Duodenal mucosa (tissue), 2 donors: ENCODE results near the gene MIGA2.

Experiments used
- H3K27ac ChIP-seq: one replicate; pipeline ENCODE4 v1.7.0; 2013; ENCODE audit warnings: low read depth, low read length
- H3K27me3 ChIP-seq, 2 donors: one replicate each; pipeline ENCODE4 v1.7.0; 2013; ENCODE audit warnings: low read length in 2 of 2, control low read depth in 1 of 2; ENCODE audit not compliant: insufficient read depth in 2 of 2, control insufficient read depth in 1 of 2
- H3K36me3 ChIP-seq, 2 donors: one replicate each; pipeline ENCODE4 v1.7.0; 2013; ENCODE audit warnings: low read length in 2 of 2, control low read depth in 1 of 2; ENCODE audit not compliant: insufficient read depth in 2 of 2, control insufficient read depth in 1 of 2
- H3K4me1 ChIP-seq, 2 donors: one replicate each; pipeline ENCODE4 v1.7.0; 2013; ENCODE audit warnings: low read length in 2 of 2, control low read depth in 1 of 2; ENCODE audit not compliant: insufficient read depth in 2 of 2, control insufficient read depth in 1 of 2
- H3K4me3 ChIP-seq, 2 donors: one replicate each; pipeline ENCODE4 v1.7.0; 2013; ENCODE audit warnings: low read length in 2 of 2, low read depth in 1 of 2
- H3K9ac ChIP-seq, 2 donors: one replicate each; pipeline ENCODE4 v1.7.0; 2013; ENCODE audit warnings: low read length in 2 of 2, low read depth in 1 of 2
- H3K9me3 ChIP-seq, 2 donors: one replicate each; pipeline ENCODE4 v1.7.0; 2013; ENCODE audit warnings: low read length in 2 of 2, control low read depth in 1 of 2; ENCODE audit not compliant: control insufficient read depth in 1 of 2

MIGA2 gene

DNA sequence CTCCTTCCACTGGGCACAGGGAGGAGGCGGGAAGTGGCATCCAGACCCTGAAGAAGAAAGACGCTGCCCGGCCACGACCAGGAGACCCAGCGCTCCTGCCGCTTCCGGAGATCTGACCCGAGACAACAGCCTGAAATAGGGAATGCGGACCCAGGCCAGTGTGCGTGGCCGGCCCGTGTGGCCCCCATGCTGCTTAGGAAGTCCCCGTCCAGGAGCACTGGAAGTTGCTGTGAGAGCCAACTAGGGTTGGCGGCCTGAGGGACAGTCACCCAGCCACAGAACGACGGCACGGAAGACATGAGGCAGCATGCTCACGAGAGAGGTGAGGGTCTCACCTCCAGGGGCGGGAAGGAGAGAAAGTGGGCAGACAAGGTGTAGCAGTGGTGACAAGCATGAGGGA lies 25.3 kb upstream of the MIGA2 start:
- Histone ChIP-seq H3K4me1 (peaks cover 0 to 3% of the 10 kb centered on the region in 2 donors), H3K9me3 (no peaks in the 10 kb centered on the region), H3K27me3 (no peaks in the 10 kb centered on the region), H3K4me3 (no peak overlapping the region), H3K27ac (no peak overlapping the region), H3K9ac (no peak overlapping the region), H3K36me3 (peaks cover 35 to 77% of the 10 kb centered on the region in 2 donors)

DNA sequence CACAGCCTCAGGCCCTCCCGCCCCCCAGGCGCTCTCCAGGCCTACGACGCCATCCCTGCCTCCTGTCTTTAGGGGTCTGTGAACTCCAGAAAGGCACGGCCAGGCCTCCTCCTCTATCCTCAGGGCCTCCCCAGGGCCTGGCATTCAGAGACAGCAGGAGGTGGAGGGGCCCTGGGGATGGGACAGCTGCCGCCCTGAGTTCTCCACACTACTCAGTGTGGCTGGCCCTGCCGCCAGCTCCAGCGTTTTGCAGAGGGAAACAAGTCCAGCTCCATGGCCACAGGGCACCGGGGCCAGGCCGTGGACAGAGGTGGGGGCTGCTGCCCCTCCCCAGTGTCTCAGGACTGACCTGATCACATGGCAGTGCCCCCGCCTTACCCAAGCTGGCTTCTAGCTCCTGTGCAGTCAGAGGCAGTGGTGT lies 24.7 kb upstream of the MIGA2 start:
- H3K27me3 ChIP-seq, result no peaks in the 10 kb centered on the region
- H3K4me3 ChIP-seq, result no peak overlapping the region
- peaks cover 35 to 71% of the 10 kb centered on the region in 2 donors for H3K36me3 ChIP-seq
- H3K4me1 ChIP-seq, result peaks cover 0 to 3% of the 10 kb centered on the region in 2 donors
- no peak overlapping the region for H3K9ac ChIP-seq
- no peaks in the 10 kb centered on the region for H3K9me3 ChIP-seq
- no peak overlapping the region for H3K27ac ChIP-seq

DNA sequence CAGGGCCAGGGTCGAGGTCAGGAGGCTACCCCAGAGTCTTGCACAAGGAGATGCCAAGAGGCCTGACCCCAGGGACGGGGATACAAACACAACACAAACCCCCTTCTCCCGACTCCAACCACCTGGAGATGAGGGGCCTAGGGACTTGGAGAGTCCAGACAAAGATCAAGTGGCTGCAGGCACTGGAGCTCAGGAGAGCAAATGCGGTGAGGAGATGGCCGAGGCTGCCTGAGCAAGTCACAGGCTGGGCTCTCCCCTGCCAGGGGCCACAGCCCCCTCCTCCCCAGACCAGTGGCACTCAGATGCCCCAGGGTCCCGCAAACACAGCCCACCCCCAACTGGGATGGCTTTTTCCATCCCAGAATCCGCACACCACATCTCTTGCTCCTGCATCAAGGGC lies 24.1 kb upstream of the MIGA2 start:
- Histone ChIP-seq H3K4me3 (no peak overlapping the region), H3K36me3 (peaks cover 34 to 72% of the 10 kb centered on the region in 2 donors), H3K4me1 (no peaks in the 10 kb centered on the region), H3K9ac (no peak overlapping the region), H3K9me3 (no peaks in the 10 kb centered on the region), H3K27me3 (no peaks in the 10 kb centered on the region), H3K27ac (no peak overlapping the region)

DNA sequence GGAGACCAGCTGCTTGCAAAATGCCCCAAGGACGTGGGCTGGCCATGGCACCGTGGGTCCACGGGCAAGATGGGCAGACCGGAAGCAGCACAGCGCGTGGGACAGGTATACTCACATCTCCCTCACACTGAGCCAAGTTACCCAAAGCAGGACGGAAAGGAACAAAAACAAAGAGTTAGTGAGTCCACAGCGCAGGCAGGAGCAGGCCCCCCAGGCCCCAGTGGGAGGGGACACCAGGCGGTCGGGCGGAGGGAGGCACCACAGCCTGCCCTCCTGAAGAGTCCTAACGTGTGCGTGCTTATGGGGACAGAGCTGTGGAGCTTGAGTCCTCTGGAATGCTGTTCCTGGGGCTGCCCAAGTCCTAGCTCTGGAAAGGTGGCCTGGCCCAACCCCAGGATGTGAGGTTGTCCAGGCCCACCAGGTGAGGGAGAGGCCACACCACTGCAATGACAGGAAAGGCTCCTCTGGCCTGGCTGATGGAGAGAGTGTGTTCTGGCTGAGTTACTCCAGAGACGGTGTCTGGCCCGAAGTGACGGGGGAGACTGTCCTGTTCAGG lies 23.5 kb upstream of the MIGA2 start:
- H3K4me3 ChIP-seq, result no peak overlapping the region
- no peaks in the 10 kb centered on the region for H3K4me1 ChIP-seq
- H3K27ac ChIP-seq, result no peak overlapping the region
- H3K9ac ChIP-seq, result no peak overlapping the region
- H3K27me3 ChIP-seq, result no peaks in the 10 kb centered on the region
- peaks cover 29 to 67% of the 10 kb centered on the region in 2 donors for H3K36me3 ChIP-seq
- H3K9me3 ChIP-seq, result no peaks in the 10 kb centered on the region

DNA sequence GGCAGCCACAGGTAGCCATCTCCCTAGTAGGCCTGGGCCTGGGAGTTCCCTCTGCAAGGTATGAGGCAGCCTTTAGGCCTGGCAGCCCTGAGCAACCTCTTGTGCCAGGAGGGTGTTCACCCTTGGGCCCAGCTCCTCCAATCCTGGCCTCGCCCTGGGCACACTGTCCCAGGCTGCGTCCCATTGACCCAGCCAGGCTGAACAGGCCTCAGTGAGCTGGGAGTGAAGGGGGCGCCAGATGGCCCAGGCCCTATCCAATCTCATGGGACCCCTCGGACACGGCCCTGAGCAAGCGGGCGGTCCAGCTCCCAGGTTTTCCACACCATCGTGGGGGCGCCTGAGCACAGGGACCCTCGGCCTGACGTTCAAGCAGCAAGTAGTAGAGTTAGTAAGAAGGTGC lies 22.8 kb upstream of the MIGA2 start:
- H3K36me3 ChIP-seq, result peaks cover 29 to 61% of the 10 kb centered on the region in 2 donors
- H3K27me3 ChIP-seq, result no peaks in the 10 kb centered on the region
- no peak overlapping the region for H3K9ac ChIP-seq
- no peak overlapping the region for H3K4me3 ChIP-seq
- H3K9me3 ChIP-seq, result no peaks in the 10 kb centered on the region
- no peak overlapping the region for H3K27ac ChIP-seq
- no peaks in the 10 kb centered on the region for H3K4me1 ChIP-seq

DNA sequence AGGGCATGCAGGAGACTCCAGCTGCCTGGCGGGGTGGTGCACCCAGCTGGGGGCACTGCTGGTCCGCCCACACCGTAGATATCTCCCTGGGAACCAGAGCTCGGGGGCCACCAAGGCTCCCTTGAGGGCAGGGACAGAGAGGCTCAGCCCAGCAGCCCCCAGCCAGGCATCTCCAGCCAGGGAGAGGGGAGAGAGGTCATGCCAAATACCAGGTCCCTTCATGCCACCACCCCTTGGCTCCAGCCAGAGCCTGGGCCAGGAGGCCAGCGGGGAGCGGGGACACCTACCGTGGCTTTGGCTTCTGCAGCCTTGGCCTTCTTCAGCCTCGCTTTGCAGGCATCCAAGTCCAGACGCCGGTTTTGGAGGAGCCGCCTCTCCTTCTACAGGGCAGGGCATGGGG lies 22.3 kb upstream of the MIGA2 start:
- no peak overlapping the region for H3K27ac ChIP-seq
- no peak overlapping the region for H3K9ac ChIP-seq
- peaks cover 29 to 56% of the 10 kb centered on the region in 2 donors for H3K36me3 ChIP-seq
- H3K4me1 ChIP-seq, result no peaks in the 10 kb centered on the region
- H3K9me3 ChIP-seq, result no peaks in the 10 kb centered on the region
- H3K27me3 ChIP-seq, result no peaks in the 10 kb centered on the region
- H3K4me3 ChIP-seq, result no peak overlapping the region

DNA sequence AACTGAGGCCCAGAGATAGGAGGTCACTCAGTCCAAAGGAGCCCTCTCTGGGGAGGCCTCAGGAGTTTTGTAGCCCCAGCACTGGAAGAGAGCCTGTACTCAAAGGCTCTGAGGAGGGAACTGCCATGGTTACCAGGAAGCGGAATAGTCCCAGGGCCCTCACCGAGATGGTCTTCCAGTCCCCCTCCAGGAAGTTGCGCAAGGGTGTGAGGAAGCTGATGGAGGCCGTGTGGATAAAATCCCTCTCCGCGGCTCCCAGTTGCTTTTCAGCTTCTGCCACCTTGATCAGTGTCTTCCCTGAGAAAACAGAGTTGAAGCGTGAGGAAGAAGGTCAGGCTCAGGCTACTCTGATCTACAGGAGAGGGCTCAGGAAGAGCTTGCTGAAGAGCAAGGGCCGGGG lies 21.8 kb upstream of the MIGA2 start:
- H3K36me3 ChIP-seq, result peaks cover 29 to 54% of the 10 kb centered on the region in 2 donors
- H3K9ac ChIP-seq, result no peak overlapping the region
- H3K27me3 ChIP-seq, result no peaks in the 10 kb centered on the region
- H3K9me3 ChIP-seq, result no peaks in the 10 kb centered on the region
- H3K27ac ChIP-seq, result no peak overlapping the region
- H3K4me1 ChIP-seq, result no peaks in the 10 kb centered on the region
- H3K4me3 ChIP-seq, result no peak overlapping the region

DNA sequence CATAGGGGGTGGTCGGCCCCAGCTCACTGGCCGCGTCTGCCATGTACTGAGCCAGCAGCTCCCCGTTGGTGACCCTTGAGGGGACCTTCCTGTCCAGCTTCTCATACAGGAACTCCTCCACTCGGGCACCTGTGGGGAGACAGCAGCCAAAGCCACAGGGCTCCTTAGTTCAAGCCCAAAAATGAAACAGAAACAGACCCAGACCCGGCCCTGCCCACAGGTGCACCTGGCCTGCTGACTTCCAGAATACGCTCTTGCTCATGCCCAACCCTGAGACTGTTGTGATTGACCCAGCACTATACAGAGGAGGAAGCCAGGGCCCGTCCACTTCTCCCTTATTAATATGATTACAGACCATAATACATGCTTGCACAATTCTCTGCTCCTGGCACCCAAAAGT lies 15.3 kb upstream of the MIGA2 start:
- Histone ChIP-seq H3K4me3 (no peak overlapping the region), H3K9ac (no peak overlapping the region), H3K27ac (no peak overlapping the region), H3K27me3 (no peaks in the 10 kb centered on the region), H3K36me3 (peaks cover 0 to 5% of the 10 kb centered on the region in 2 donors), H3K9me3 (no peaks in the 10 kb centered on the region), H3K4me1 (peaks cover 11 to 12% of the 10 kb centered on the region in 2 donors)

DNA sequence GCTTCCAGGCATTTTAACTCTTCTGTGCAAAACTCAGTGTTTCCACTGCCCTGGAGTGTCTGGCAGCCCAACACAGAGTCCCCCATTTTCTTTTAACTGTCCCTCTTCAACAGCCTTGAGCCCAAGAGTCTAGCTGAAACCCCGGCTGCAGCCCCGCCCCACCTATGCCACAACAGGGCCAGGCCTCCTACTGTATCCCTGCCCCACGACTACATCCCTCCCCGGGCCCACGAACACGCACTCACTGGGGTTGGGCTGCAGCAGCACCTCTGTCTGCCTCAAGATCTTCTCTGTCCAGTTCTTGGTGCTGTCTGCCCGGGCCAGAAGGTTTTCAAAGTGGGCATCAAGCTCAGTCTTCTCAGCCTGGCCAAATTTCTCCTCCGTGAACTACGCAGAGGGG lies 14.4 kb upstream of the MIGA2 start:
- no peak overlapping the region for H3K9ac ChIP-seq
- peaks cover 0 to 4% of the 10 kb centered on the region in 2 donors for H3K36me3 ChIP-seq
- peaks cover 18 to 21% of the 10 kb centered on the region in 2 donors for H3K4me1 ChIP-seq
- no peak overlapping the region for H3K4me3 ChIP-seq
- H3K9me3 ChIP-seq, result no peaks in the 10 kb centered on the region
- no peaks in the 10 kb centered on the region for H3K27me3 ChIP-seq
- H3K27ac ChIP-seq, result no peak overlapping the region

DNA sequence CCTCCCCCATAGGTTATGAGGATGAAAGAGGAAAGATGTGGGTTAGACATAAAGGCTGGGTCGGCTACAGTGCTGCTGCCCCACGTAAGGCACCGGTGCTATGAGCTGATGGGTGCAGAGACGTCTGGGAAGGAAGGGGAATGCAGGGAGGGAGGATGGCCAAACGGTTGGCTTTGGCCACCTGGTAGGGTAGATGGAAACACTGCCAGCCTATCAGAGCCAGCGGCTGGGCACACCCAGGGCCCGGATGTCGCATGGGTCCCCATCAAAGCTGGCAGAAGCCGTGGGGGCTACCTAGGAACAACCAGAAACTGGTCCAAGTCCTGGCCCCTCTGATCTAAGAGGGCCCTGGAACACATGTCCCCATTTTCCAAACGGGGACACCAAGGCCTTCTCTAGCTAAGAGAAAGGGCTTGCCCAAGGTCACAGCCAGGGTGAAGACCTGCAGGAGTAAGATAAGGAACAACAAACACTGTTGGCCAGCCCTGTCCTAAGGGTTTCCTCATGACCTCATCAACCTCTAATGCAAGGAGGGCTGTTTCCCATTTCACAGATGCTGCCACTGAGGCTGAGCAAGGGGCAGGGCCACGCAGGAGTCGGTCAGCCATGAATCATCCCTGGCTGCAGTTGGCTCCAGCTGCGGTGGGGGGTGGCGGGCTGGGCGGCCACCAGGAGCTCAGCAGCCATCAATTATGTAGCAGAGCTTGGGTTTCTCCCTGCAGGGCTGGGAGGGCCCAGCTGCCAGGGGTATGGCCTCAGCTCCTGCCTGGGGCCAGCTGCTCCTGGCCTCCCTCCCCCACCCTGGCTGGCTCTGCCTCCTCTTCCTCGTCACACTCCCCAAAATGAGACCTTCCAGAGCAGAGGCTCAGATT lies 13.2 kb upstream of the MIGA2 start:
- H3K4me3 ChIP-seq, result no peak overlapping the region
- no peaks in the 10 kb centered on the region for H3K36me3 ChIP-seq
- no peaks in the 10 kb centered on the region for H3K27me3 ChIP-seq
- H3K27ac ChIP-seq, result no peak overlapping the region
- no peak overlapping the region for H3K9ac ChIP-seq
- peaks cover 23 to 28% of the 10 kb centered on the region in 2 donors for H3K4me1 ChIP-seq
- no peaks in the 10 kb centered on the region for H3K9me3 ChIP-seq
